H1 (cell line): ENCODE data around the gene LAMA4. TPM values are rescaled to one million over a fixed set of nuclear protein-coding genes. Genes with fewer than 3 reads are reported as not detected.

Experiments used
- CTCF ChIA-PET: fragments of 300-600 bp; sonication (Branson Sonifier 250); formaldehyde crosslinking; loops from one replicate; lab custom pipeline; 2021; ENCODE audit not compliant: partially characterized antibody; lab: Charles Lee
- POLR2A ChIA-PET: fragments of 300-600 bp; sonication (Branson Sonifier 250); formaldehyde crosslinking; loops from one replicate; lab custom pipeline; 2021; ENCODE audit warnings: inconsistent platforms; ENCODE audit not compliant: partially characterized antibody; lab: Charles Lee
- DNase-seq, 2 experiments: peaks; one replicate each; pipeline versions ENCODE4 v3.0.0 to v3.0.0-alpha.2; 2010 to 2022; ENCODE audit warnings: low spot score in 2 of 2, low read depth in 1 of 2, mixed read lengths in 1 of 2
- FAIRE-seq: peaks from 2 replicates; lab custom pipeline; 2011; peaks lifted over from hg19 to GRCh38; lab: Jason Lieb, UNC
- H2AFZ ChIP-seq: 2 replicates; pipeline ENCODE4 v1.8.1; 2012; ENCODE audit warnings: low read length, inconsistent platforms
- H2AK5ac ChIP-seq: 2 replicates; pipeline ENCODE4 v1.6.1; 2013; ENCODE audit warnings: low read depth, low read length
- H2BK120ac ChIP-seq: replicated peaks from 2 replicates; pipeline ENCODE3; 2013; ENCODE audit warnings: low read depth, low read length, inconsistent platforms
- H2BK12ac ChIP-seq: 2 replicates; pipeline ENCODE4 v1.6.1; 2013; ENCODE audit warnings: low read depth, low read length
- H2BK15ac ChIP-seq: 2 replicates; pipeline ENCODE4 v1.6.1; 2013; ENCODE audit warnings: low read length
- H2BK20ac ChIP-seq: 2 replicates; pipeline ENCODE4 v1.6.1; 2013; ENCODE audit warnings: low read length
- H2BK5ac ChIP-seq: 2 replicates; pipeline ENCODE4 v1.6.1; 2013; ENCODE audit warnings: low read depth, low read length
- H3K14ac ChIP-seq: 2 replicates; pipeline ENCODE4 v1.6.1; 2013; ENCODE audit warnings: inconsistent platforms; ENCODE audit not compliant: insufficient read length
- H3K18ac ChIP-seq: 2 replicates; pipeline ENCODE4 v1.6.1; 2013; ENCODE audit warnings: low read length; ENCODE audit errors: extremely low read depth
- H3K23ac ChIP-seq: 2 replicates; pipeline ENCODE4 v1.6.1; 2013; ENCODE audit warnings: inconsistent platforms; ENCODE audit not compliant: insufficient read length
- H3K23me2 ChIP-seq: 2 replicates; pipeline ENCODE4 v1.6.1; 2013; ENCODE audit warnings: low read depth, low read length
- H3K27ac ChIP-seq: 2 replicates; pipeline ENCODE4 v1.6.1; 2011; ENCODE audit warnings: low read depth, low read length, inconsistent platforms
- H3K27me3 ChIP-seq, 4 experiments: replicated peaks in 1 of 4; 1 replicate in 1 of 4; 2 replicates in 3 of 4; pipeline versions ENCODE4 v1.6.1 to v1.8.1; 2011 to 2013; ENCODE audit warnings: low read length in 3 of 4, mild to moderate bottlenecking in 3 of 4, inconsistent platforms in 2 of 4, mixed read lengths in 2 of 4, moderate library complexity in 1 of 4; ENCODE audit not compliant: control insufficient read depth in 3 of 4, insufficient read depth in 3 of 4; ENCODE audit errors: extremely low read depth in 1 of 4
- H3K36me3 ChIP-seq, 4 experiments: 2 replicates each; pipeline versions ENCODE4 v1.6.1 to v1.8.1; 2011 to 2013; ENCODE audit warnings: mild to moderate bottlenecking in 4 of 4, low read length in 3 of 4, moderate library complexity in 2 of 4, control low read depth in 1 of 4, inconsistent platforms in 1 of 4; ENCODE audit not compliant: insufficient read depth in 4 of 4, control insufficient read depth in 2 of 4
- H3K4ac ChIP-seq: replicated peaks from 2 replicates; pipeline ENCODE3; 2013; ENCODE audit warnings: low read length, low read depth, mixed read lengths, inconsistent platforms; ENCODE audit not compliant: insufficient read length
- H3K4me1 ChIP-seq, 4 experiments: replicated peaks in 1 of 4; 1 replicate in 1 of 4; 2 replicates in 3 of 4; pipeline versions ENCODE4 v1.6.1 to v1.8.1; 2011 to 2013; ENCODE audit warnings: low read length in 3 of 4, inconsistent platforms in 2 of 4, mixed read lengths in 1 of 4; ENCODE audit not compliant: insufficient read depth in 4 of 4, control insufficient read depth in 3 of 4
- H3K4me2 ChIP-seq, 2 experiments: 2 replicates each; pipeline versions ENCODE4 v1.6.1 to v1.8.1; 2011 to 2013; ENCODE audit warnings: low read depth in 2 of 2, low read length in 2 of 2, control low read depth in 1 of 2, inconsistent platforms in 1 of 2, mild to moderate bottlenecking in 1 of 2; ENCODE audit not compliant: insufficient read depth in 1 of 2
- H3K4me3 ChIP-seq, 4 experiments: fragments of 200-600, 300-600 bp in 1 of 4; sonication (generic), shearing (Covaris generic), sonication (Bioruptor Twin) in 1 of 4; 2 replicates each; pipeline versions ENCODE4 v1.5.1 to v1.8.1; 2011 to 2016; ENCODE audit warnings: low read length in 4 of 4, low read depth in 3 of 4, control low read depth in 2 of 4, inconsistent platforms in 2 of 4, mild to moderate bottlenecking in 2 of 4, mixed read lengths in 1 of 4, moderate library complexity in 1 of 4; ENCODE audit not compliant: insufficient read depth in 2 of 4; ENCODE audit errors: extremely low read depth in 1 of 4
- H3K56ac ChIP-seq: replicated peaks from 2 replicates; pipeline ENCODE3; 2013; ENCODE audit warnings: low read depth, mild to moderate bottlenecking, mixed read lengths, low read length, inconsistent platforms; ENCODE audit not compliant: insufficient read length
- H3K79me1 ChIP-seq: 2 replicates; pipeline ENCODE4 v1.6.1; 2013; ENCODE audit warnings: low read depth, low read length, control low read depth
- H3K79me2 ChIP-seq, 2 experiments: 2 replicates each; pipeline versions ENCODE4 v1.6.1 to v1.8.1; 2012 to 2013; ENCODE audit warnings: low read length in 2 of 2, mild to moderate bottlenecking in 2 of 2, inconsistent platforms in 1 of 2; ENCODE audit not compliant: insufficient read depth in 2 of 2, control insufficient read depth in 1 of 2
- H3K9ac ChIP-seq, 4 experiments: replicated peaks in 1 of 4; 1 replicate in 1 of 4; 2 replicates in 3 of 4; pipeline versions ENCODE4 v1.6.1 to v1.8.1; 2011 to 2013; ENCODE audit warnings: low read depth in 3 of 4, low read length in 3 of 4, control low read depth in 2 of 4, mild to moderate bottlenecking in 2 of 4, moderate library complexity in 2 of 4, inconsistent platforms in 1 of 4; ENCODE audit errors: extremely low read depth in 1 of 4
- H3K9me3 ChIP-seq, 2 experiments: 2 replicates each; pipeline versions ENCODE4 v1.6.1 to v1.8.1; 2012 to 2013; ENCODE audit warnings: mild to moderate bottlenecking in 2 of 2, moderate library complexity in 2 of 2, control low read depth in 1 of 2, inconsistent platforms in 1 of 2, low read depth in 1 of 2, low read length in 1 of 2, mixed read lengths in 1 of 2; ENCODE audit not compliant: insufficient read depth in 2 of 2
- H4K20me1 ChIP-seq, 2 experiments: replicated peaks in 1 of 2; 2 replicates each; pipeline versions ENCODE3 to v1.8.1; 2011 to 2013; ENCODE audit warnings: inconsistent platforms in 2 of 2, low read length in 2 of 2, mild to moderate bottlenecking in 1 of 2; ENCODE audit not compliant: insufficient read depth in 2 of 2, control insufficient read depth in 1 of 2
- H4K5ac ChIP-seq: 2 replicates; pipeline ENCODE4 v1.6.1; 2013; ENCODE audit warnings: low read length, low read depth, mixed read lengths, inconsistent platforms; ENCODE audit not compliant: insufficient read length
- H4K8ac ChIP-seq: 2 replicates; pipeline ENCODE4 v1.8.0; 2013; ENCODE audit warnings: mild to moderate bottlenecking, moderate library complexity, low read length, inconsistent platforms; ENCODE audit not compliant: insufficient read depth; ENCODE audit errors: extremely low read depth
- H4K91ac ChIP-seq: replicated peaks from 2 replicates; pipeline ENCODE3; 2013; ENCODE audit warnings: low read length, mixed read lengths, inconsistent platforms; ENCODE audit not compliant: insufficient read length
- CEBPB ChIP-seq: IDR thresholded peaks from 2 replicates; pipeline ENCODE4 v1.6.1; 2012; ENCODE audit warnings: low read depth, low read length
- E2F6 ChIP-seq: IDR thresholded peaks from 2 replicates; pipeline ENCODE4 v1.6.1; 2012; ENCODE audit warnings: inconsistent platforms
- whole genome bisulfite sequencing, 2 experiments: shearing (Covaris generic) in 1 of 2; methylation state at CpG; one replicate each; pipeline versions ENCODE4 v1.1.6 to v1.1.7; 2013 to 2015; ENCODE audit warnings: low lambda C conversion rate in 2 of 2, mixed read lengths in 2 of 2, inconsistent platforms in 1 of 2, low coverage in 1 of 2, missing lambda C conversion rate in 1 of 2; ENCODE audit not compliant: insufficient replicate concordance in 2 of 2, insufficient coverage in 1 of 2, insufficient read length in 1 of 2; ENCODE audit errors: extremely low coverage in 1 of 2, missing lambda C conversion rate in 1 of 2; 5-methylcytosine and 5-hydroxymethylcytosine counted together
- polyA plus RNA-seq, 7 experiments: library from polyadenylated mRNA; depleted of rRNA in 3 of 7; stranded (reverse) in 5 of 7; unstranded in 2 of 7; fragments of >200 nt in 5 of 7; fragments of 200-250 nt in 2 of 7; gene quantifications; 1 replicate in 5 of 7; 2 replicates in 1 of 7; 4 replicates in 1 of 7; pipeline versions ENCODE4 v1.2.1 to v1.2.3, GENCODE V29; 2011 to 2013; ENCODE audit warnings: missing spikeins in 2 of 7, mixed read lengths in 2 of 7
- total RNA-seq: library from RNA; stranded (reverse); fragmentation: NEBNext Ultra II Directional; extraction: Animal tissue kit (Norgen Biotek cat#: 25700); gene quantifications from 2 replicates; pipeline ENCODE4 v1.2.1, GENCODE V29; 2021

LAMA4 gene
- total and polyA plus RNA-seq, 2 of the 8 experiments (the other 6 are each of a cell fraction or from before 2014, with no cell fraction given), result 0.95 to 1.5 TPM

DNA sequence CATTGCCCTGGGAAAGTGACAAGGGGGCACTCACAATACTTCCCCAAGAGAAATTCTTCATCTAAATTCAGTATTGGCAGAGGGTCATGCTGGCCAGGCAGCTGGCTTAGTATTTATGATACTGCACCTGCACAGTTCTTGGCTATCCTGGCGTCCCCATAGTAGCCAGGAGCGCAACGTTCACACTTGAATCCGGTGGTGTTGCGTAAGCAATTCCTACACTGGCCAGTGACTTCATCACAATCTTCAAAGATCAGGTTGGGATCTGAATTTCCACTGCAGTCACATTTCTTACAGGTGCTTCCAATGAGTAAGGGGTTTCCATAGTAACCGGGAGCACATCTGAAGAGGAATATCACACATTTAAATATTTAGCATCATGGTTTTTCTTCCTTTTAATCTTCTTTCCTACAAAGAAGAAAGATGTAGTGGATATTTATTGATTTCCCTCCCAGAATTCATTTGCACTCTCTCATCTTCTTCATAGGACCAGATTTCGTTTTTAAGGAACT lies 62.8 kb downstream of the LAMA4 start:
- Histone ChIP-seq H4K8ac (no peak overlapping the region), H2BK12ac (no peak overlapping the region), H4K5ac (no peak overlapping the region), H3K79me2 (no peaks in the 10 kb centered on the region), H2AFZ (no peak overlapping the region), H2BK15ac (no peak overlapping the region), H3K4me1 (no peaks in the 10 kb centered on the region; a peak in 2 of 7 replicates), H3K9ac (no peak overlapping the region)
- 88% methylated on average over 7 of the region's 7 CpGs; no CpG with 5 or more reads in 1 of the 2 experiments for WGBS, 2 experiments
- ChIA-PET CTCF (interaction anchor here (0.9 to 2.1 kb wide), 5 partner anchors 28 to 164 kb away, joined by 3 to 6 read pairs (median 4); no protein-coding TSS in a partner anchor), POLR2A (no interaction called here)
- TF ChIP-seq CEBPB, result 0 out of 2 replicates have a peak, but pooled peaks have one; percentile 5
- no peak for TF ChIP-seq E2F6
- TF ChIP-seq, all 59 proteins: peak for 1
- Histone ChIP-seq H2BK5ac (no peak overlapping the region), H3K23ac (no peak overlapping the region), H3K23me2 (no peaks in the 10 kb centered on the region; the same call in 1 of the 2 replicates), H4K91ac (no peak overlapping the region), H3K9me3 (no peaks in the 10 kb centered on the region), H2AK5ac (no peak overlapping the region), H2BK20ac (no peak overlapping the region), H3K14ac (no peak overlapping the region), H3K36me3 (no peaks in the 10 kb centered on the region), H3K79me1 (no peaks in the 10 kb centered on the region), H3K27ac (no peak overlapping the region), H3K4me3 (no peak overlapping the region), H3K4ac (no peak overlapping the region), H3K27me3 (no peaks in the 10 kb centered on the region), H3K56ac (no peak overlapping the region), H3K18ac (no peak overlapping the region), H3K4me2 (no peak overlapping the region), H2BK120ac (no peak overlapping the region), H4K20me1 (no peaks in the 10 kb centered on the region)
- FAIRE-seq, result no peak
- DNase-seq, result no peak
